GM23338 (cell line): ENCODE data around the gene LPO. TPM values are rescaled to one million over a fixed set of nuclear protein-coding genes. Genes with fewer than 3 reads are reported as not detected.

Experiments used
- ATAC-seq: fragments of 200-7000 bp; cut with Tn5 transposase; 3 replicates; pipeline ENCODE4 v1.9.1; 2020
- DNase-seq: peaks from one replicate; pipeline ENCODE4 v3.0.0-alpha.2; 2015; ENCODE audit warnings: low spot score
- H2AFZ ChIP-seq: fragments of 200-600 bp; sonication (generic); 2 replicates; pipeline ENCODE4 v1.8.0; 2016; ENCODE audit warnings: antibody characterized with exemption, mild to moderate bottlenecking, moderate library complexity
- H3F3A ChIP-seq: fragments of 200-600 bp; sonication (generic); replicated peaks from 2 replicates; pipeline ENCODE4 v1.8.0; 2017; ENCODE audit warnings: antibody characterized with exemption, mixed run types, low read depth
- H3K27ac ChIP-seq: fragments of 200-600 bp; sonication (generic); 2 replicates; pipeline ENCODE4 v1.6.1; 2016; ENCODE audit warnings: low read depth
- H3K27me3 ChIP-seq: fragments of 200-600 bp; sonication (generic); 2 replicates; pipeline ENCODE4 v1.8.0; 2016; ENCODE audit warnings: mild to moderate bottlenecking, mixed run types, moderate library complexity; ENCODE audit not compliant: insufficient read depth
- H3K36me3 ChIP-seq: fragments of 200-600 bp; sonication (generic); 2 replicates; pipeline ENCODE4 v1.8.0; 2016; ENCODE audit warnings: mild to moderate bottlenecking; ENCODE audit not compliant: insufficient read depth
- H3K4me1 ChIP-seq: fragments of 200-600 bp; sonication (generic); 2 replicates; pipeline ENCODE4 v1.8.0; 2016; ENCODE audit warnings: mild to moderate bottlenecking, moderate library complexity; ENCODE audit not compliant: insufficient read depth
- H3K4me2 ChIP-seq: fragments of 200-600 bp; sonication (generic); 2 replicates; pipeline ENCODE4 v1.7.1; 2017; ENCODE audit warnings: mixed run types
- H3K4me3 ChIP-seq: fragments of 200-600 bp; sonication (generic); 2 replicates; pipeline ENCODE4 v1.6.1; 2016; ENCODE audit warnings: mixed run types
- H3K79me2 ChIP-seq: fragments of 200-600 bp; sonication (generic); replicated peaks from 2 replicates; pipeline ENCODE4 v1.8.0; 2017; ENCODE audit warnings: mild to moderate bottlenecking; ENCODE audit not compliant: insufficient read depth
- H3K9me2 ChIP-seq: fragments of 200-600 bp; sonication (generic); 2 replicates; pipeline ENCODE4 v1.8.0; 2017; ENCODE audit not compliant: insufficient read depth
- H4K20me1 ChIP-seq: fragments of 200-600 bp; sonication (generic); replicated peaks from 2 replicates; pipeline ENCODE4 v1.8.0; 2017; ENCODE audit warnings: mild to moderate bottlenecking; ENCODE audit not compliant: insufficient read depth
- H3K27ac Mint-ChIP-seq: 2 replicates; pipeline ENCODE4 v1.8.0; 2020; ENCODE audit warnings: inconsistent platforms, mild to moderate bottlenecking, moderate library complexity, mixed read lengths
- H3K27me3 Mint-ChIP-seq: 3 replicates; pipeline ENCODE4 v1.8.0; 2022; ENCODE audit warnings: low read depth, mild to moderate bottlenecking, moderate library complexity, mixed read lengths, inconsistent platforms; ENCODE audit not compliant: insufficient read depth, poor library complexity
- H3K36me3 Mint-ChIP-seq: 3 replicates; pipeline ENCODE4 v1.8.0; 2021; ENCODE audit warnings: low read depth, mild to moderate bottlenecking, inconsistent platforms, moderate library complexity, mixed read lengths
- H3K4me1 Mint-ChIP-seq: 3 replicates; pipeline ENCODE4 v1.8.0; 2020; ENCODE audit warnings: mild to moderate bottlenecking, inconsistent platforms, mixed read lengths
- H3K4me3 Mint-ChIP-seq: 3 replicates; pipeline ENCODE4 v1.8.0; 2021; ENCODE audit warnings: moderate library complexity, mild to moderate bottlenecking, inconsistent platforms, mixed read lengths
- H3K9me3 Mint-ChIP-seq: 3 replicates; pipeline ENCODE4 v1.8.0; 2020; ENCODE audit warnings: moderate library complexity, mild to moderate bottlenecking, inconsistent platforms, mixed read lengths
- CREB1 ChIP-seq: fragments of 250-450 bp; sonication (Bioruptor Pico); IDR thresholded peaks from 2 replicates; pipeline ENCODE4 v1.5.0; 2020; ENCODE audit warnings: low read depth, mild to moderate bottlenecking, moderate library complexity
- EZH2 ChIP-seq: fragments of 200-600 bp; sonication (generic); IDR thresholded peaks from one replicate; pipeline ENCODE4 v1.8.0; 2017; ENCODE audit warnings: antibody characterized with exemption, mild to moderate bottlenecking, low read depth; ENCODE audit not compliant: unreplicated experiment
- EZH2phosphoT487 ChIP-seq: fragments of 200-600 bp; sonication (generic); IDR thresholded peaks from one replicate; pipeline ENCODE4 v1.8.1; 2018; ENCODE audit warnings: antibody characterized with exemption; ENCODE audit not compliant: unreplicated experiment
- JUNB ChIP-seq: IDR thresholded peaks from one replicate; pipeline ENCODE4 v1.6.1; 2016; ENCODE audit warnings: antibody characterized with exemption; ENCODE audit not compliant: unreplicated experiment
- NANOG ChIP-seq: IDR thresholded peaks from 2 replicates; pipeline ENCODE4 v1.6.1; 2016; ENCODE audit warnings: antibody characterized with exemption, borderline replicate concordance
- POLR2AphosphoS5 ChIP-seq: IDR thresholded peaks from 2 replicates; pipeline ENCODE4 v1.6.1; 2016; ENCODE audit warnings: antibody characterized with exemption, low read depth
- STAT1 ChIP-seq: IDR thresholded peaks from one replicate; pipeline ENCODE4 v1.6.1; 2016; ENCODE audit warnings: antibody characterized with exemption; ENCODE audit not compliant: unreplicated experiment
- ZNF114 ChIP-seq: fragments of 250-450 bp; sonication (Bioruptor Pico); IDR thresholded peaks from 2 replicates; pipeline ENCODE4 v1.5.0; 2020; ENCODE audit warnings: mild to moderate bottlenecking, moderate library complexity
- ZNF331 ChIP-seq: fragments of 250-450 bp; sonication (Bioruptor Pico); IDR thresholded peaks from 2 replicates; pipeline ENCODE4 v1.5.0; 2020; ENCODE audit warnings: low read depth, mild to moderate bottlenecking, moderate library complexity
- polyA plus RNA-seq: library from polyadenylated mRNA; unstranded; fragments of >200 nt; fragmentation: Nextera tagmentation; extraction: Ambion mirVana; gene quantifications from 2 replicates; pipeline ENCODE4 v1.2.1, GENCODE V29; 2016
- total RNA-seq: library from RNA; depleted of rRNA; stranded (reverse); fragments of >200 nt; shearing (Covaris generic); gene quantifications from 2 replicates; pipeline ENCODE4 v1.2.3, GENCODE V29; 2014
- TF ChIP-seq, protein P1 (sequence below), 2 experiments: fragments of 200-600 bp in 1 of 2; sonication (generic) in 1 of 2; conservative IDR thresholded peaks; 2 replicates each; pipeline versions ENCODE4 v1.5.1 to v1.6.1; 2016 to 2017; ENCODE audit warnings: antibody characterized with exemption in 2 of 2, low read depth in 2 of 2, mild to moderate bottlenecking in 2 of 2, moderate library complexity in 1 of 2
- TF ChIP-seq, protein P2 (sequence below): IDR thresholded peaks from one replicate; pipeline ENCODE4 v1.6.1; 2018; ENCODE audit warnings: antibody characterized with exemption; ENCODE audit not compliant: unreplicated experiment
- TF ChIP-seq, protein P3 (sequence below): fragments of 250-450 bp; sonication (Bioruptor Pico); IDR thresholded peaks from 2 replicates; pipeline ENCODE4 v1.5.0; 2020; ENCODE audit warnings: mild to moderate bottlenecking, moderate library complexity
- TF ChIP-seq, protein P4 (sequence below): IDR thresholded peaks from 2 replicates; pipeline ENCODE4 v1.6.1; 2016; ENCODE audit warnings: antibody characterized with exemption

The LPO gene
- total and polyA plus RNA-seq, 2 experiments from 2014 or later: 0.13 to 0.35 TPM

DNA sequence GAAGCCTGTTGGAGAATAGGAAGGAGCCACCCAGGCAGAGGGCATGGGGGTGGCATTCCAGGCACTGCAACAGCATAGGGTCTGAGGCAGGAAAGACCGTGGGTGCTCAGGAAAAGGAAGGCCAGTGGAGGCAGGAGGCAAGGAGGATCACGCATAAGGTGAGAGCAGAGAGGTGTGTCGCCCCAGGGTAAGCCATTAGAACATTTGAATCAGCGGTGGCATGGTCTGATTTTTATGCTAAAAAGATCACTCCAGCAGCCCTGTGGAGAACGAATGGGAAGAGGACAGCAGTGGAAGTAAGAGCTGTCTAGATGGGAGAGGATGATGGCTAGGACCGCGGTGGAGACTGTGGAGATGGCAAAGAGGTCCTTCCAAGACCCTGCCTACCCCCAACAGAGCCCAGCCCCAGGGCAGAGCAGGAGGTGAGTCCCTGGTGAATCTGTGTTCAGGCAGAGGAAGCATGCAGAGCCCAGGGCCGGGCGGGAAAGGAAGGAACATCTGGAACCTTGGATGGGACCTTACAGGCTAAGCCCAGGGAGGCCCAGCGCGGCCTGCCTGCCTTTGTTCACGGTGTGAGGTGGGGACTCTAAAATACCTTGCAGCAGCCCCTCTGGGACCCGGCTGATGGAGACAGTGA, 7.8 kb downstream of the LPO start:
- Histone ChIP-seq H3K4me2 (no peak overlapping the region), H3K4me1 (peaks cover 10% of the 10 kb centered on the region; the same call in 1 of the 2 replicates), H3K4me3 (no peak overlapping the region), H3K27ac (no peak overlapping the region), H3K9me2 (0 out of 2 replicates have a peak, but pooled peaks cover 4% of the 10 kb centered on the region), H2AFZ (no peak overlapping the region), H3K79me2 (no peaks in the 10 kb centered on the region), H4K20me1 (no peaks in the 10 kb centered on the region), H3K27me3 (peaks cover 50% of the 10 kb centered on the region), H3K36me3 (no peaks in the 10 kb centered on the region), H3F3A (no peaks in the 10 kb centered on the region)
- ATAC-seq (no peak), DNase-seq (no peak)
- H3K4me3 Mint-ChIP-seq: no peak overlapping the region
- peaks cover 12% of the 10 kb centered on the region for H3K9me3 Mint-ChIP-seq
- peaks cover 57% of the 10 kb centered on the region for H3K27me3 Mint-ChIP-seq
- TF ChIP-seq CREB1 (CRISPR knock-in tag) (no peak), EZH2phosphoT487 (no peak), STAT1 (no peak), JUNB (no peak), ZNF114 (CRISPR knock-in tag) (no peak), POLR2AphosphoS5 (no peak), EZH2 (no peak), ZNF331 (no peak), NANOG (no peak)
- TF ChIP-seq, protein P1, sequence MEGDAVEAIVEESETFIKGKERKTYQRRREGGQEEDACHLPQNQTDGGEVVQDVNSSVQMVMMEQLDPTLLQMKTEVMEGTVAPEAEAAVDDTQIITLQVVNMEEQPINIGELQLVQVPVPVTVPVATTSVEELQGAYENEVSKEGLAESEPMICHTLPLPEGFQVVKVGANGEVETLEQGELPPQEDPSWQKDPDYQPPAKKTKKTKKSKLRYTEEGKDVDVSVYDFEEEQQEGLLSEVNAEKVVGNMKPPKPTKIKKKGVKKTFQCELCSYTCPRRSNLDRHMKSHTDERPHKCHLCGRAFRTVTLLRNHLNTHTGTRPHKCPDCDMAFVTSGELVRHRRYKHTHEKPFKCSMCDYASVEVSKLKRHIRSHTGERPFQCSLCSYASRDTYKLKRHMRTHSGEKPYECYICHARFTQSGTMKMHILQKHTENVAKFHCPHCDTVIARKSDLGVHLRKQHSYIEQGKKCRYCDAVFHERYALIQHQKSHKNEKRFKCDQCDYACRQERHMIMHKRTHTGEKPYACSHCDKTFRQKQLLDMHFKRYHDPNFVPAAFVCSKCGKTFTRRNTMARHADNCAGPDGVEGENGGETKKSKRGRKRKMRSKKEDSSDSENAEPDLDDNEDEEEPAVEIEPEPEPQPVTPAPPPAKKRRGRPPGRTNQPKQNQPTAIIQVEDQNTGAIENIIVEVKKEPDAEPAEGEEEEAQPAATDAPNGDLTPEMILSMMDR (conservative IDR thresholded peaks at IDR 0.05; ENCODE audit: low read depth in 2 of 2): no peak
- TF ChIP-seq, protein P2, sequence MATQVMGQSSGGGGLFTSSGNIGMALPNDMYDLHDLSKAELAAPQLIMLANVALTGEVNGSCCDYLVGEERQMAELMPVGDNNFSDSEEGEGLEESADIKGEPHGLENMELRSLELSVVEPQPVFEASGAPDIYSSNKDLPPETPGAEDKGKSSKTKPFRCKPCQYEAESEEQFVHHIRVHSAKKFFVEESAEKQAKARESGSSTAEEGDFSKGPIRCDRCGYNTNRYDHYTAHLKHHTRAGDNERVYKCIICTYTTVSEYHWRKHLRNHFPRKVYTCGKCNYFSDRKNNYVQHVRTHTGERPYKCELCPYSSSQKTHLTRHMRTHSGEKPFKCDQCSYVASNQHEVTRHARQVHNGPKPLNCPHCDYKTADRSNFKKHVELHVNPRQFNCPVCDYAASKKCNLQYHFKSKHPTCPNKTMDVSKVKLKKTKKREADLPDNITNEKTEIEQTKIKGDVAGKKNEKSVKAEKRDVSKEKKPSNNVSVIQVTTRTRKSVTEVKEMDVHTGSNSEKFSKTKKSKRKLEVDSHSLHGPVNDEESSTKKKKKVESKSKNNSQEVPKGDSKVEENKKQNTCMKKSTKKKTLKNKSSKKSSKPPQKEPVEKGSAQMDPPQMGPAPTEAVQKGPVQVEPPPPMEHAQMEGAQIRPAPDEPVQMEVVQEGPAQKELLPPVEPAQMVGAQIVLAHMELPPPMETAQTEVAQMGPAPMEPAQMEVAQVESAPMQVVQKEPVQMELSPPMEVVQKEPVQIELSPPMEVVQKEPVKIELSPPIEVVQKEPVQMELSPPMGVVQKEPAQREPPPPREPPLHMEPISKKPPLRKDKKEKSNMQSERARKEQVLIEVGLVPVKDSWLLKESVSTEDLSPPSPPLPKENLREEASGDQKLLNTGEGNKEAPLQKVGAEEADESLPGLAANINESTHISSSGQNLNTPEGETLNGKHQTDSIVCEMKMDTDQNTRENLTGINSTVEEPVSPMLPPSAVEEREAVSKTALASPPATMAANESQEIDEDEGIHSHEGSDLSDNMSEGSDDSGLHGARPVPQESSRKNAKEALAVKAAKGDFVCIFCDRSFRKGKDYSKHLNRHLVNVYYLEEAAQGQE: no peak
- TF ChIP-seq, protein P3, sequence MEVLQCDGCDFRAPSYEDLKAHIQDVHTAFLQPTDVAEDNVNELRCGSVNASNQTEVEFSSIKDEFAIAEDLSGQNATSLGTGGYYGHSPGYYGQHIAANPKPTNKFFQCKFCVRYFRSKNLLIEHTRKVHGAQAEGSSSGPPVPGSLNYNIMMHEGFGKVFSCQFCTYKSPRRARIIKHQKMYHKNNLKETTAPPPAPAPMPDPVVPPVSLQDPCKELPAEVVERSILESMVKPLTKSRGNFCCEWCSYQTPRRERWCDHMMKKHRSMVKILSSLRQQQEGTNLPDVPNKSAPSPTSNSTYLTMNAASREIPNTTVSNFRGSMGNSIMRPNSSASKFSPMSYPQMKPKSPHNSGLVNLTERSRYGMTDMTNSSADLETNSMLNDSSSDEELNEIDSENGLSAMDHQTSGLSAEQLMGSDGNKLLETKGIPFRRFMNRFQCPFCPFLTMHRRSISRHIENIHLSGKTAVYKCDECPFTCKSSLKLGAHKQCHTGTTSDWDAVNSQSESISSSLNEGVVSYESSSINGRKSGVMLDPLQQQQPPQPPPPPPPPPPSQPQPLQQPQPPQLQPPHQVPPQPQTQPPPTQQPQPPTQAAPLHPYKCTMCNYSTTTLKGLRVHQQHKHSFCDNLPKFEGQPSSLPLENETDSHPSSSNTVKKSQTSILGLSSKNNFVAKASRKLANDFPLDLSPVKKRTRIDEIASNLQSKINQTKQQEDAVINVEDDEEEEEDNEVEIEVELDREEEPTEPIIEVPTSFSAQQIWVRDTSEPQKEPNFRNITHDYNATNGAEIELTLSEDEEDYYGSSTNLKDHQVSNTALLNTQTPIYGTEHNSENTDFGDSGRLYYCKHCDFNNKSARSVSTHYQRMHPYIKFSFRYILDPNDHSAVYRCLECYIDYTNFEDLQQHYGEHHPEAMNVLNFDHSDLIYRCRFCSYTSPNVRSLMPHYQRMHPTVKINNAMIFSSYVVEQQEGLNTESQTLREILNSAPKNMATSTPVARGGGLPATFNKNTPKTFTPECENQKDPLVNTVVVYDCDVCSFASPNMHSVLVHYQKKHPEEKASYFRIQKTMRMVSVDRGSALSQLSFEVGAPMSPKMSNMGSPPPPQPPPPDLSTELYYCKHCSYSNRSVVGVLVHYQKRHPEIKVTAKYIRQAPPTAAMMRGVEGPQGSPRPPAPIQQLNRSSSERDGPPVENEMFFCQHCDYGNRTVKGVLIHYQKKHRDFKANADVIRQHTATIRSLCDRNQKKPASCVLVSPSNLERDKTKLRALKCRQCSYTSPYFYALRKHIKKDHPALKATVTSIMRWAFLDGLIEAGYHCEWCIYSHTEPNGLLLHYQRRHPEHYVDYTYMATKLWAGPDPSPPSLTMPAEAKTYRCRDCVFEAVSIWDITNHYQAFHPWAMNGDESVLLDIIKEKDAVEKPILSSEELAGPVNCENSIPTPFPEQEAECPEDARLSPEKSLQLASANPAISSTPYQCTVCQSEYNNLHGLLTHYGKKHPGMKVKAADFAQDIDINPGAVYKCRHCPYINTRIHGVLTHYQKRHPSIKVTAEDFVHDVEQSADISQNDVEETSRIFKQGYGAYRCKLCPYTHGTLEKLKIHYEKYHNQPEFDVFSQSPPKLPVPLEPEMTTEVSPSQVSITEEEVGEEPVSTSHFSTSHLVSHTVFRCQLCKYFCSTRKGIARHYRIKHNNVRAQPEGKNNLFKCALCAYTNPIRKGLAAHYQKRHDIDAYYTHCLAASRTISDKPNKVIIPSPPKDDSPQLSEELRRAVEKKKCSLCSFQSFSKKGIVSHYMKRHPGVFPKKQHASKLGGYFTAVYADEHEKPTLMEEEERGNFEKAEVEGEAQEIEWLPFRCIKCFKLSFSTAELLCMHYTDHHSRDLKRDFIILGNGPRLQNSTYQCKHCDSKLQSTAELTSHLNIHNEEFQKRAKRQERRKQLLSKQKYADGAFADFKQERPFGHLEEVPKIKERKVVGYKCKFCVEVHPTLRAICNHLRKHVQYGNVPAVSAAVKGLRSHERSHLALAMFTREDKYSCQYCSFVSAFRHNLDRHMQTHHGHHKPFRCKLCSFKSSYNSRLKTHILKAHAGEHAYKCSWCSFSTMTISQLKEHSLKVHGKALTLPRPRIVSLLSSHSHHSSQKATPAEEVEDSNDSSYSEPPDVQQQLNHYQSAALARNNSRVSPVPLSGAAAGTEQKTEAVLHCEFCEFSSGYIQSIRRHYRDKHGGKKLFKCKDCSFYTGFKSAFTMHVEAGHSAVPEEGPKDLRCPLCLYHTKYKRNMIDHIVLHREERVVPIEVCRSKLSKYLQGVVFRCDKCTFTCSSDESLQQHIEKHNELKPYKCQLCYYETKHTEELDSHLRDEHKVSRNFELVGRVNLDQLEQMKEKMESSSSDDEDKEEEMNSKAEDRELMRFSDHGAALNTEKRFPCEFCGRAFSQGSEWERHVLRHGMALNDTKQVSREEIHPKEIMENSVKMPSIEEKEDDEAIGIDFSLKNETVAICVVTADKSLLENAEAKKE: no peak
- TF ChIP-seq, protein P4, sequence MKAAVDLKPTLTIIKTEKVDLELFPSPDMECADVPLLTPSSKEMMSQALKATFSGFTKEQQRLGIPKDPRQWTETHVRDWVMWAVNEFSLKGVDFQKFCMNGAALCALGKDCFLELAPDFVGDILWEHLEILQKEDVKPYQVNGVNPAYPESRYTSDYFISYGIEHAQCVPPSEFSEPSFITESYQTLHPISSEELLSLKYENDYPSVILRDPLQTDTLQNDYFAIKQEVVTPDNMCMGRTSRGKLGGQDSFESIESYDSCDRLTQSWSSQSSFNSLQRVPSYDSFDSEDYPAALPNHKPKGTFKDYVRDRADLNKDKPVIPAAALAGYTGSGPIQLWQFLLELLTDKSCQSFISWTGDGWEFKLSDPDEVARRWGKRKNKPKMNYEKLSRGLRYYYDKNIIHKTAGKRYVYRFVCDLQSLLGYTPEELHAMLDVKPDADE: no peak
- H3K4me1 Mint-ChIP-seq: peaks cover 23% of the 10 kb centered on the region
- H3K36me3 Mint-ChIP-seq: peaks cover 8% of the 10 kb centered on the region
- H3K27ac Mint-ChIP-seq: no peak overlapping the region
